Epithelial cell of esophagus (primary cell): ENCODE results near the gene ARID3A.

Experiments used
- DNase-seq: peaks from one replicate; pipeline ENCODE4 v3.0.0; 2010; ENCODE audit warnings: low read depth
- H3K4me3 ChIP-seq: 2 replicates; pipeline ENCODE4 v1.5.1; 2011; ENCODE audit warnings: mild to moderate bottlenecking, low read length, control low read depth
- CTCF ChIP-seq: IDR thresholded peaks from 2 replicates; pipeline ENCODE4 v1.5.1; 2011; ENCODE audit warnings: low read depth, mild to moderate bottlenecking, low read length, control low read depth, inconsistent platforms; ENCODE audit not compliant: insufficient read depth; ENCODE audit errors: missing control alignments

The ARID3A gene

DNA sequence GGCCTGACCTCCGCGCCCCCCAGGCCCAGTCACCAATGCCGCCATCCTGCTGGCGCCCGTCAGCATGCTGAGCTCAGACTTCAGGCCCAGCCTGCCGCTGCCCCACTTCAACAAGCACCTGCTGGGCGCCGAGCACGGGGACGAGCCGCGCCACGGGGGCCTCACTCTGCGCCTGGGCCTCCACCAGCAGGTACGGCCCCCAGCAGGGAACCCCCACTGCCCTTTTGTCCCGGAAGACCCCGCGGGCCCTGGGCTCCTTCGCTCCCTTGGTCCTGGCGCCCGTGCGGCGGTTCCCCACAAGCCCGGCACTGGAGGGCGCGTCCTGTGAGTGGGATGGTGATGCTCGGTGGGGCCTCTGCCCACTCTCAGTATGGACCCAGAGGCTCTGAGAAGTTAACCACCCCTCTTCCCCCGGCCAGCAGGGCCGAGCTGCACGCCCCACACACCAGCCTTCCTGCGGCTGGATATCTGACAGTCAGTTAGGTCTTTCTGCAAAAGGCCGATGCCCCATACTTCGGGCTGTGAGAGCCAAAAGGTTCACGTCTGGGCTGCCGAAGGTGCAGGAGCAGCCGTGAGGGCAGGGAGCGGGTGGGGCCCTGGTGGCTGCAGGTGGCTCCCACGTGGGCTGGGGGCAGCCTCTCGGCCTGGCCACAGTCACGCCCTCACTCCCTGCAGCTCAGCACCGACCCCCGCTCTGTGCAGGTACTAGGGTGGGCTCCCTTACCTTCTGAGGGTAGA is 66.3 kb downstream of the ARID3A start:
- TF ChIP-seq CTCF, result no peak
- no peak overlapping the region for H3K4me3 ChIP-seq
- DNase-seq, result no peak

- H3K4me3 ChIP-seq, result no peak overlapping the region
- no peak for DNase-seq
- TF ChIP-seq CTCF, result no peak
Observed at GRCh38 chr19:992670-993055, 66.8 kb downstream of the ARID3A start.

DNA sequence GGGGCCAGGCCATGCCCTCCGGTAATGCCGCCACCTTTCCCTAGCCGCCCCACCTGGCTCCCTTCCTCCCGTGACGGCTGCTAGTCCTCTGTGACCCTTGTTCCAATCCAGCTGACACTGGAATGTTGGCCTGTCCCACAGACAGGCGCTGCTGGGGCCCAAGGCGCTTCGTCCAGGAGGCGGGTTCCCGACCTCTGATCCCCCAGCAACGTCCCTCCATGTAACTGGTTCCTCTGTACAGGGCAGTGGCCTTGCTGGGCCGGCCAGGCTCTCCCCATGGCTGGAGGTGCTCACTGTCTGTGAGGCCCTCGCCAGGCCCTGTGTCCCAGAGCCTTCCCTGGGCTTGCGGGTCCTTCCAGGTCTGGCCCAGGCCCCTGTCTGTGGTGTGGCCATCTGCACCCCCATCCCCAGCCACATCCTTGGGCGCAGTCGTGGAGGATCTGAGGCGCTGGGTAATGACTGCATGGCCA is 67.6 kb downstream of the ARID3A start:
- no peak for TF ChIP-seq CTCF

DNA sequence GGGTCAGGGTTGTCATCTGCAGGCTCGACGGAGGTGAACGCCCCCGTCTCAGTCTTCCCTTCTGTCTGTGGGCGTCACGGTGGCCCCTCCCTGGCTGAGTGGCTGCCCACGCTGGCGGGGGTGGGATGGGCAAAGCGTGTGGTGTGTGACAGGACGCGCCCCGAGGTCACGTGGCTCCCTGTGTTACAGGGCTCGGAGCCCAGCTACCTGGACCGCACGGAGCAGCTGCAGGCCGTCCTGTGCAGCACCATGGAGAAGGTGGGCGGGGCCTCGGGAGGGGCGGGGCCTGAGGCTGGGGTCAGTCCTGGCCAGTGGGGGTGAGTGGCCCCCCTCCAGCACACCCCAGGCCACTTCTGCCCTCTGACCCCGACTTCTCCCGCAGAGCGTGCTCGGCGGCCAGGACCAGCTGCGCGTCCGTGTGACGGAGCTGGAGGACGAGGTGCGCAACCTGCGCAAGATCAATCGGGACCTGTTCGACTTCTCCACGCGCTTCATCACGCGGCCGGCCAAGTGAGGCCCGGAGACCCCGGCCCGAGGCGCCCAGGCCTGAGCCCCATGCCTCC is 68.1 kb downstream of the ARID3A start:
- no peak for TF ChIP-seq CTCF
- no peak overlapping the region for H3K4me3 ChIP-seq
- DNase-seq, result no peak

More for the DNA sequence above, 67.6 kb downstream of the ARID3A start:
- no peak for DNase-seq
- no peak overlapping the region for H3K4me3 ChIP-seq

DNA sequence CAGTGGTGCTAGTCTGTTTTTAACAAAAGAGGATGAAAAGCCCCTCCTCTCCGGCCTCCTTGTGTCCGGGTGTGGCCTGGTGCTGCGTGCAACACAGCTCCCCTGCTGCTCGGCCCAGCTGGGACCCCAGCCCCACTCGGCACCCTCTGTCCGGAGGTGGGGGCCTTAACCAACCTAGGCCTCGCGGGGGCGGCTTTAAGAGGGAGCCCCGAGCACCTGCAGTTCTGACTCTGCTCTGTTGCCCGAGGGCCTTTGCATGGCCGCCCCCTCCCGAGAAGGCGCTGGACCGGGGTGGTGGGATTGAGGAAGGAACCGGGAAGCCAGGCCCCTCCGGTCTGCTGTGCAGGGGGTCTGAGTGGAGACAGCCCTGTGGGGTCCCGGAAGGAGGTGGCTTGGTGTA is 68.7 kb downstream of the ARID3A start:
- TF ChIP-seq CTCF, result no peak

DNA sequence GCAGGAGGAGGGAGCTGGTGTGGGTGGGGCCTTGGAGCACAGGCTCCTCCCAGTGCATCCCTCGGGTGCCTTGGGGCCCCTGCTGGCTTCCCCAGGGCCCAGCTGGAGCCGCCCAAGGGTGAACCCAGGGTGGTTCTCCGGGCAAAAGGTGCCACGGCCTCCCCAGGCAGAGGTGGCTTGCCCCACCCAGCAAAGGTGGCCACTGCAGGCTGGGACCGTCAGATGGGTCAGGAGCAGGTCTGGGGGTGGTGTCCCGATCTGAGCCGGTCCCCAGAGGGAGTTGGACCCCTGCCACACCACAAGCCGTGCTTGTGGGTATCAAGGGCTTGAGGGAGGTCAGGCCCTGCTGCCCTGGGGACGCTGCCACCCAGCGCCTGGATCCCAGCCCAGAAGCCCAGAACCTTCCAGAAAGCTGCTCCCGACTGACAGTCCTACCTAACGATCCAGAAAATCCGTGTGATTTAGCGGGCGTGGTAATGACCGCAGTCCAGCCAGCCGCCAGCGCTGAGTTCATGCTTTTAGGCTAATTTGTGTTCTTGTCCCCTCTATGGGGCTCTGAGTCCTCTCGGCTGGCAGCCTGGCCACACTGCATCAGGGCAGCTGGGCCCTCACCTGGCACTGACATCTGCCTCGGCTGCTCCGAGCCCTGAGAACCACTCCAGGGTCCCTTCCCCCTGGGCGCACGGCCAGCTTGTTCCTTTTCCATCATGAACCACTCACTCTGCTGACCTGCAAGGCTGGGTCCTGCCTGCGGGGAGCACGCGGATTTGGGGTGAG is 69.4 kb downstream of the ARID3A start:
- no peak for TF ChIP-seq CTCF
- no peak for DNase-seq
- no peak overlapping the region for H3K4me3 ChIP-seq

More for the DNA sequence above, 68.7 kb downstream of the ARID3A start:
- no peak for DNase-seq
- H3K4me3 ChIP-seq, result no peak overlapping the region
